ENCODE results near the gene NOD1.

NOD1 gene

DNA sequence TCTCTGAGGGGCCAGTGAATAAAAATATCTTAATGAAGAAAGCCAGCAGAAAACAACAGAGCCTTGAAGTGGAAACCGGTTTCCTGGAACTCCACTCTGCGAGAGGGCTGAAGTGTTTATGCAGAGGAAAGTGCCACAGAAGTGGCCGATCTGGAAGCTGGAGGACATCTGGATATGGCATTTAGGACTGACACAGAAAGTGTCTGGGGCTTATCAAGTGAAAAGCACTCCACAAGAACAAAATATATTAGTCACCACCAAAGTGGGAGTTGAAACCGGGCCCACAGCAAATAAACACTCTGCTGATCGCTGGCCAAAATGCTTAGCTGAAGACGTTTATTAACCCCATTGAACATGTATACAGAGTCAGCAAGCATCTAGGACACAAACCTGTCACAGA lies 7.8 kb downstream of the NOD1 start:
- Mint-ChIP-seq H3K4me1 (ENCODE audit: low read depth) (peaks cover 100% of the 10 kb centered on the region), H3K4me3 (no peak overlapping the region), H3K9me3 (no peaks in the 10 kb centered on the region), H3K27ac (peak overlapping the region; percentile 54), H3K27me3 (no peaks in the 10 kb centered on the region), H3K36me3 (ENCODE audit: low read depth) (peaks cover 87% of the 10 kb centered on the region)
- intact Hi-C loops (cut with micrococcal nuclease), result no loop called here

DNA sequence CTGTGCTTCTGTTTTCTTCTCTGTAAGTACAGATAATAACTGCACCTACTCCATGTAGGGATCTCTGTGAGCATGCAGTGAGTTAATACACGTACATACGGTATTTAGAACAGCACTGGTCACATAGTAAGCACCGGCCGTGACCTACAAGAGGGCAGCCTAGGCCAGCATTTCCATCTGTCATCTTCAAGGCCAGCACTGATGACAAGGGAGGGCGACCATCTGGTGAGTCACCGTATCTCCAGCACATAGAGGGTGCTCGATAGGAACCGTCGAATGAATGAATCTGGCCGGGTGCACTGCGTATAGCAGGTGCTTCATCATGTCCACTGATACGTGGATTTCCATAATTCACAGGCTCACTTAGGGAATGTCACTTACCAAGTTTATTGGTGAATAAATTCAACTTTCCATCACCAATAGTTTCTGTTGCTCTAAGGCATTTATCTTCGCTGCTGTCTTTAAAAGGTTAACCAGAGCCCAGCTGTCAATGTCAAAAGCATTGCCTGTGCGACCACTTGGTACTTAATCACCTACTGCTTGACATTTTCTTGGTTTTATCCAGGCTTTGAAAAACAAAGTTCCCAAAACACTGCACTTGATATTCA lies 8.3 kb downstream of the NOD1 start:
- intact Hi-C loops (cut with micrococcal nuclease), result no loop called here
- Mint-ChIP-seq H3K36me3 (ENCODE audit: low read depth) (peaks cover 82% of the 10 kb centered on the region), H3K4me1 (ENCODE audit: low read depth) (peaks cover 100% of the 10 kb centered on the region), H3K4me3 (no peak overlapping the region), H3K27ac (peak overlapping the region; percentile 79), H3K9me3 (no peaks in the 10 kb centered on the region), H3K27me3 (no peaks in the 10 kb centered on the region)

DNA sequence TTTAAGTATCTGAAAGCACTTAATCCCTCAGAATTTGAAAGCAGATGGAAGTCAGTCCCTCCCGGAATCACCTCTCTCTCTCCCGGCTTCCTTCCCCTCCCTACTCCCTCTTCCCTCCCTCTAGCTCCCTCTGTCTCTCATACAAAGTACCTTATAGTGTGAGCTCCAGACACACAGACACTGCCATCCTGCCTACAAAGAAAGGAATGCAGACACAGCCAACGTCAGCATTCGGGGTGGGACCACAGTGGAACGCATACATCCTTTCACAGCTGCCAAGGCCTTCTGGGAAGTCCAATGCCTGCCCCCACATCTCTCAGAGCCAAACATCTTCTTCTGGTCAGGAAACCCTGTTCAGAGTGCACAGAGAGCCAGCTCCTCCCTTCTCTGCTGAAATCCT lies 9.3 kb downstream of the NOD1 start:
- Mint-ChIP-seq H3K36me3 (ENCODE audit: low read depth) (peaks cover 72% of the 10 kb centered on the region), H3K4me1 (ENCODE audit: low read depth) (peaks cover 100% of the 10 kb centered on the region), H3K27me3 (no peaks in the 10 kb centered on the region), H3K4me3 (peak overlapping the region; percentile 48), H3K27ac (peak overlapping the region; percentile 79), H3K9me3 (no peaks in the 10 kb centered on the region)
- intact Hi-C loops (cut with micrococcal nuclease), result loop anchor here (5.0 kb wide), 1 partner anchor 37 kb away; no protein-coding TSS in a partner anchor

DNA sequence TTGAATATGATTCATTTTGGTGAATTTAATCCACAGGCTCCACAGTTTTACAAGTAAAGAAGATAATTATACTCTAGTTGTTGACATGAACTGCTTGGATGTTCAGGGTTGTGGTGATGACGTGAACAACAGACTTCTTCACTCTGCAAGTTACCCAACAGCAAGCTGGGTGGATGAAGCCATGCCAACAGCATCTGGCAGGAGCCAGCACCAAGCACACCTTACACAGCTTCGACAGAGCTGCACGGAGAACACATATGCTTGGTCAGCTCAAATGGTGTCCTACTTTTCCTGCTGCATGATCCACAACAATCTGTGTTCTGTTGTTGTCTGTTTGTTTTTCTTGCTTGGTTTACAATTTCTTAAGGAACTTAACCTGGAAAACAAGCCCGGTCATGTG lies 9.8 kb downstream of the NOD1 start:
- intact Hi-C loops (cut with micrococcal nuclease), result loop anchor here (5.0 kb wide), 1 partner anchor 36 kb away; no protein-coding TSS in a partner anchor
- Mint-ChIP-seq H3K9me3 (no peaks in the 10 kb centered on the region), H3K27ac (peak overlapping the region; percentile 79), H3K4me1 (ENCODE audit: low read depth) (peaks cover 100% of the 10 kb centered on the region), H3K27me3 (no peaks in the 10 kb centered on the region), H3K4me3 (no peak overlapping the region), H3K36me3 (ENCODE audit: low read depth) (peaks cover 67% of the 10 kb centered on the region)

DNA sequence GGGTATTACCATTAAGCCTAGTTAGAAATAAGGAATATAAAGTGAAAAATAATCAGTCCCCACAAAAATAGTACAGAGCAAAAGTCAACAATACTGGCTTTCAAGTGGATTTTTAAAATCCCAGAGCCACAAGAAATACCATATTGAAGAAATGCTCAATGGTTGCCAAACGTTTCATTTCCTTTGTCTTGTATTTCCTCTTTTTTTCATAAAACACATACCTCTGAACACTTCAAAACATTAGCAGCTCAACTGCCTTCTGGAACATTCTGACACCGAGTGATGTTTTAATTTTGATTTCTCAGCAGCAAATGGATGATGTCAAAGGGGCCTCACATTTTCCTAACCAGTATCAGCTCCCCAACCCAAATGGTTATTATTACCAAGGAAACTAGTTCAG lies 10.5 kb downstream of the NOD1 start:
- H3K27ac Mint-ChIP-seq, result peak overlapping the region; percentile 79
- peaks cover 100% of the 10 kb centered on the region for H3K4me1 Mint-ChIP-seq (ENCODE audit: low read depth)
- no peaks in the 10 kb centered on the region for H3K9me3 Mint-ChIP-seq
- no peak overlapping the region for H3K4me3 Mint-ChIP-seq
- no peaks in the 10 kb centered on the region for H3K27me3 Mint-ChIP-seq
- intact Hi-C loops (cut with micrococcal nuclease), result loop anchor here (5.0 kb wide), 1 partner anchor 36 kb away; no protein-coding TSS in a partner anchor
- H3K36me3 Mint-ChIP-seq (ENCODE audit: low read depth), result peaks cover 64% of the 10 kb centered on the region

DNA sequence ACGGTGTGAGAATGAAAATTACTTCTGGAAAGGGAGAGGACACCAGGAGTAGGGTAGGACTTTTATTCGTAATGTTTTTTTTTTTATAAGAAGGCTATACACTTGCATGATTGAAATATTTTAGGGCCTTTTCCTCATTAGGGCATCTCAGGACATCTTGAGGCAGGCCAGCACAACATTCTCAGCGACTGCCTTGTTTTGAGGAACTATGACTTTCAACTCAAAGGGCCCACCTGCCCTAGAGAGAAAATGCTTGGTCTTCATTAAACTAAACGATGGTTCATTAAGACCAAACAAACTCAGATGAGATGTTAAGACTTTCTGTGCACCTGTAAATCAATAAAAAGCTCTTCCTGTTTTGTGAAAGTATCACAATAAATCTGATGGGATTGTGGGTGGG lies 11.3 kb downstream of the NOD1 start:
- no peak overlapping the region for H3K4me3 Mint-ChIP-seq
- intact Hi-C loops (cut with micrococcal nuclease), result loop anchor here (5.0 kb wide), 1 partner anchor 35 kb away; no protein-coding TSS in a partner anchor
- peaks cover 64% of the 10 kb centered on the region for H3K36me3 Mint-ChIP-seq (ENCODE audit: low read depth)
- H3K9me3 Mint-ChIP-seq, result no peaks in the 10 kb centered on the region
- H3K27me3 Mint-ChIP-seq, result no peaks in the 10 kb centered on the region
- H3K4me1 Mint-ChIP-seq (ENCODE audit: low read depth), result peaks cover 100% of the 10 kb centered on the region
- peak overlapping the region; percentile 79 for H3K27ac Mint-ChIP-seq

DNA sequence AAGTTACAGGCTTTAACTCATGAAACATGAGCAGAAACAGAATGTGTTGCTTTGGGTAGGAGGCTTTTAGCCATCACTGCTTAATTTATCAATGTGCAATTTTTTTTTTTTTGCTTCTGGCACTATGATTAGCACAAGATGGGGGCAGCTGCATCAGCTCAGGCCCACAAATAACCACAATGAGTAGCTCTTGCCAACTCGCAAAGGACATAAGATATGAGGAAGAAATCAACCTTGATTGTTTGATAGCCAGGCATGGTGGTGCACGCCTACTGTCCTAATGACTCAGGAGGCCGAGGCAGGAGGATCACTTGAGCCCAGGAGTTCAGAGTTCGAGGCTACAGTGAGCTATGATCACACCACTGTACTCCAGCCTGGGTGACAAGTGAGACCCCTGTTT lies 12.3 kb downstream of the NOD1 start:
- Mint-ChIP-seq H3K36me3 (ENCODE audit: low read depth) (peaks cover 64% of the 10 kb centered on the region), H3K4me3 (no peak overlapping the region), H3K27me3 (no peaks in the 10 kb centered on the region), H3K4me1 (ENCODE audit: low read depth) (peaks cover 100% of the 10 kb centered on the region), H3K9me3 (no peaks in the 10 kb centered on the region), H3K27ac (peak overlapping the region; percentile 86)
- intact Hi-C loops (cut with micrococcal nuclease), result loop anchor here (5.0 kb wide), 1 partner anchor 34 kb away; no protein-coding TSS in a partner anchor

DNA sequence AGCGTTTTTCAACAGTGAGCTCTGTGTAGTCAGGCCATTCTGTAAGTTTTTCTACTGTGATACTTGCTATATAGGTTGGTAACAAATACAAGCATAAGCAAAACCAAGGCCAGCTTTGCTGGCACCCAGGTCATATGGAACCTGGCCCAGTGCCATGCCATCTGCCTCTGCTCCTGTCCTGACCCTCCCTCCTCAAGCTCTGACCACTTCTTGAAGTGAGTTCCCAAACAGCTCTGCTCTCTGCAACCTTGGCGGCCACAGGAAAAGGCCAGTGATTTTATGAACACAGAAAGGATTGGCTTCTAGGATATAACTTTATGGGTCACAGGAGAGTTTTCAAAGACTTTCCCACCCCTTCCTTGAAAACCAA lies 12.8 kb downstream of the NOD1 start:
- intact Hi-C loops (cut with micrococcal nuclease), result loop anchor here (5.0 kb wide), 1 partner anchor 33 kb away; no protein-coding TSS in a partner anchor
- Mint-ChIP-seq H3K27ac (peak overlapping the region; percentile 86), H3K9me3 (no peaks in the 10 kb centered on the region), H3K4me1 (ENCODE audit: low read depth) (peaks cover 97% of the 10 kb centered on the region), H3K36me3 (ENCODE audit: low read depth) (peaks cover 62% of the 10 kb centered on the region), H3K27me3 (no peaks in the 10 kb centered on the region), H3K4me3 (no peak overlapping the region)

DNA sequence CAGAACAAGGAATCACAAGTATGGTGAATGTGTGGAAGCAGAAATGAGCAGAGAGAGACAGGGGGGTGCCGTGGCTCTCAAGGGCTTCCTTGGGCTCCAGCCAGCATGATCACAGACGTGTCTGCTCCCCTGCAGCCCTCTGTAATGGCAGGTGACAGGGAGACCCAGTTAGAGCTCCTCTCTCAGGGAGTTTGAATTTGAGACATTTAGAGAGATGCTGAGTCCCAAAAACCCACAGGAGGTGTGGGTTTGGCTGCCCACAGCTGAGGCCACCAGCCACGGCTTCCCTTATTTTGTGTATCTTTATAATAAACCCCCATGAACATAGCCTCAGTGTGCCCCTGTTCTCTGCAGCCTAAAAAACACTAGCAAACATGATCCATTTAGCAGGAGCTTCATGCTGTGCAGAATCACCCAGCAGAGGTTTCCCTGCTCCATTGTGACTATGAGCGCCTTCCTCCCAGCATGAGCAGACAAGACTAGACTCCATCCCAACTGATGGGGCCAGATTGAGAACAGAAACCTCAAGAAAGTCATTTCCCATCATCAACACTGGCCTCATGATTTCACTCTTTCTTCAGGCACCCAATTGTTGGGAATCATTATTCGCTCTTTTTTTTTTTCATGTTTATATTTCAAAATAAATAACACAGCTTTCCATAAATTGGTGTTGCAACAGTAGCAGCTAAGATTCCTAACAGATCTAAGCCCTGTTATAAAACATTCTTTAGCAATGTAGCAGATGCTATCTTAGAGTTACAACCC lies 13.4 kb downstream of the NOD1 start:
- Mint-ChIP-seq H3K4me1 (ENCODE audit: low read depth) (peaks cover 97% of the 10 kb centered on the region), H3K9me3 (no peaks in the 10 kb centered on the region), H3K27ac (peak overlapping the region; percentile 86), H3K36me3 (ENCODE audit: low read depth) (peaks cover 62% of the 10 kb centered on the region), H3K27me3 (no peaks in the 10 kb centered on the region), H3K4me3 (peak overlapping the region; percentile 37)
- intact Hi-C loops (cut with micrococcal nuclease), result loop anchor here (5.0 kb wide), 1 partner anchor 33 kb away; no protein-coding TSS in a partner anchor

DNA sequence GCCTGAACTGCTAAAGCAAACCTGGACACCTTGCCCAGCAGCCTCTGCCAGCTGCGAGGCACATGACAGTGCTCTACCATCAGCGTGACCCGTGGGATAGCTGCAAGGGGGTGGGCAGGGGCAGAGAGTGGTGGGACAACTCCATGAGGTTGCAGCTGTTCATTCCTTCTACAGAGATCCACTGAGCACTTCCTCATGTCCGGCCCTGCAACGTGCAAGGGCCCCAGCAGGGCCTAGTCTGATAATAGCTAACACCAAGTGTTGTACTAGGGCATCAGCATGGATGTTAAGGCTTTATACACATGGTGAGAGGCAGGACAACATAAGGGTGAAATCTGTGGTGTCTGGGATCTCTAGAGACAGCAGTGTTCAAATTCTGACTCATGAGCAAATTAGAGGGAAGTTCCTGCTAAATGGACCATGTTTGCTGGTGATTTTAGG lies 14.3 kb downstream of the NOD1 start:
- peak overlapping the region; percentile 86 for H3K27ac Mint-ChIP-seq
- H3K27me3 Mint-ChIP-seq, result no peaks in the 10 kb centered on the region
- peaks cover 60% of the 10 kb centered on the region for H3K36me3 Mint-ChIP-seq (ENCODE audit: low read depth)
- peak overlapping the region; percentile 37 for H3K4me3 Mint-ChIP-seq
- H3K4me1 Mint-ChIP-seq (ENCODE audit: low read depth), result peaks cover 97% of the 10 kb centered on the region
- intact Hi-C loops (cut with micrococcal nuclease), result no loop called here
- no peaks in the 10 kb centered on the region for H3K9me3 Mint-ChIP-seq

DNA sequence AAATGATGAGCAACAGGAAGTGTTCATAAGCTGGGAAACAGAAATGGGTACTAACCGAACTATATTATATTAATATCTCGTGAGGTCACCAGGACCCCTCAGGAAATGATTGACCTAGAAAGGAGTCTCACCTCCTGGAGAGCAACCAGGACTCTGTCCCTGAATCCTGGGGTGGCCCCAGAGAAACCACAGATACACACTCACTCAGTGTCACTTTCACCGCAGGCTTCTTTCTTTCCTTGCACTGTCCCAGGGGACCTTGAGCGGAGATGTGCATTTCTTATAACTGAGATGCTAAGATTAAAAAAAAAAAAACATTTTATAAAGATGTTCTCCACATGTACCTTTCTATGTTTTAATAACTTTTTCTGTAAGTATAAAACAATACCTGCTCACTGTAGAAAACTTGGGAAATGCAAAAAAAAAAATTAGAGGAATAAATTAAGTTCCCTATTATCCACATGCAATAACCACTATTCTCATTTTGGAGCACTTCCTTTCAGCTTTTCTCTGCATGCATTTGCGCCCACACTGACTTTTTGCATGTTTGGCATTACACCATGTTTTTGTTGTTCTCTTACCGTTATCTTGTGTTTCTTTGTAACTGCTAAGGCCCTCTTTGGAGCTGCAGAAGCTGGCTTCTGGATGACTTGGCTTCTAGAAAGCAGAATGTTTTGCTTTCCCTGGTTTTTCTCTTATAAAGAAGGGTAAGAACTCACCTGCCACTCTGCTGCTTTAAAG lies 15.0 kb downstream of the NOD1 start:
- Mint-ChIP-seq H3K27ac (peak overlapping the region; percentile 86), H3K4me1 (ENCODE audit: low read depth) (peaks cover 93% of the 10 kb centered on the region), H3K36me3 (ENCODE audit: low read depth) (peaks cover 57% of the 10 kb centered on the region), H3K9me3 (no peaks in the 10 kb centered on the region), H3K4me3 (peak overlapping the region; percentile 37), H3K27me3 (no peaks in the 10 kb centered on the region)
- intact Hi-C loops (cut with micrococcal nuclease), result no loop called here

DNA sequence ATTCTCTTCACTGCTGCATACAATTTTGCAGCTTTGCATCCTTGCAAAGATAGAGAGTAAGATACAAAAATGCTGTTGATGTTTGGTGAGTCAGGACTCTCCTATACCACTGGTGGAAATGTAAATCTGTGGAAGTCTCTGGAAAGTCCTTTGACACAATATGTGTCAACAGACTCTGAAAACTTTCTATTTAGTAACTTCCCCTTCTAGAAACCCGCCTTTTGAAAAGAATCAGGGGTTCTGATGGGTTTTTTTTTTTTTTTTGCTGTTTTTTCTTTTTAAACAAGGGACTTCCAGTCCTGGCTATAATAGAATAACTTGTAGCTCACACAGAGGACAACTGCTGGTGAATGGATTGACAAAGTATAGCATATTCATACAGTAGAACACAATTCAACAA lies 16.4 kb downstream of the NOD1 start:
- intact Hi-C loops (cut with micrococcal nuclease), result no loop called here
- Mint-ChIP-seq H3K4me1 (ENCODE audit: low read depth) (peaks cover 79% of the 10 kb centered on the region), H3K36me3 (ENCODE audit: low read depth) (peaks cover 68% of the 10 kb centered on the region), H3K4me3 (no peak overlapping the region), H3K9me3 (no peaks in the 10 kb centered on the region), H3K27me3 (no peaks in the 10 kb centered on the region), H3K27ac (peak overlapping the region; percentile 86)

DNA sequence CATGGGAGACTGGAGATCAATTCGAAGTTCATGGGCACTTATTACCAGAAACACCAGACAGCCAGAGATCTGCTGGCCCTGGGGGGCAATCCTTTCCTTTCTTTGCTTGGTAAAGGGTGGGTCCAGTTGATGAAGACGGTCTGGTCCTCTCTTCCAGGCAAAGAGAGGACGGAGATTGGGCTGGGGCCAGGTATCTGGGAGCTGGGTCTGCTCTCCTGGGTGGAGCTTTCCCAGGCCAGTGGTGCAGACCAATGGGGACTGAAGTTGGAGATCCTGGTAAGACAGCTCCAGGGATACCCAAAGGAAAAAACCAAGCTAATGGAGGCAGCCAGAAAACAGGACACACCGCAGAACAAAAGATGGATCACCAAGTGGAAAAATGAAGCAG lies 18.3 kb downstream of the NOD1 start:
- intact Hi-C loops (cut with micrococcal nuclease), result no loop called here
- peaks cover 59% of the 10 kb centered on the region for H3K4me1 Mint-ChIP-seq (ENCODE audit: low read depth)
- no peaks in the 10 kb centered on the region for H3K9me3 Mint-ChIP-seq
- peaks cover 76% of the 10 kb centered on the region for H3K36me3 Mint-ChIP-seq (ENCODE audit: low read depth)
- peak overlapping the region; percentile 70 for H3K27ac Mint-ChIP-seq
- no peak overlapping the region for H3K4me3 Mint-ChIP-seq
- no peaks in the 10 kb centered on the region for H3K27me3 Mint-ChIP-seq

All from dendritic cell treated with granulocyte-macrophage colony-stimulating factor and Interleukin-4, amounts not matched to agents 40 ng/mL and 50 ng/mL, for 4 days (primary cell).